ENCODE data around the gene EPHB1. TPM values are rescaled to one million over a fixed set of nuclear protein-coding genes. Genes with fewer than 3 reads are reported as not detected.
A peak's percentile ranks its signal among the peaks of the same experiment; 100 is the strongest.

The EPHB1 gene
- total and polyA plus RNA-seq, 2 of the 13 experiments (the other 11 are each of a cell fraction or from before 2014, with no cell fraction given) = 0.07 to 0.21 TPM

- WGBS (ENCODE audit: low lambda C conversion rate) = 4% methylated on average over 2 of the region's 2 CpGs
- POLR2A ChIA-PET = no interaction called here
Observed at GRCh38 chr3:134847349-134847748, 52.3 kb downstream of the EPHB1 start.

More at GRCh38 chr3:134847349-134847748, 52.3 kb downstream of the EPHB1 start:
- no peak overlapping the region for H2AFZ ChIP-seq (ENCODE audit: low read length)
- no peak for FAIRE-seq
- TF ChIP-seq ZNF749 (CRISPR knock-in tag; IDR thresholded peaks at IDR 0.05; ENCODE audit: borderline replicate concordance) (no peak), KDM4B (CRISPR knock-in tag; IDR thresholded peaks at IDR 0.05) (no peak), JUN (CRISPR knock-in tag; IDR thresholded peaks at IDR 0.05) (no peak), ZBTB34 (CRISPR knock-in tag; IDR thresholded peaks at IDR 0.05) (no peak), RBAK (CRISPR knock-in tag; IDR thresholded peaks at IDR 0.05) (no peak), CHD2 (IDR thresholded peaks at IDR 0.05; ENCODE audit: low read depth, low read length) (no peak), SKIL (CRISPR knock-in tag; IDR thresholded peaks at IDR 0.05; ENCODE audit: borderline replicate concordance) (no peak), PPARG (CRISPR knock-in tag; conservative IDR thresholded peaks at IDR 0.05) (no peak), KDM1A (CRISPR knock-in tag; IDR thresholded peaks at IDR 0.05) (no peak), THAP8 (CRISPR knock-in tag; IDR thresholded peaks at IDR 0.05; ENCODE audit: borderline replicate concordance) (no peak), HNRNPH1 (optimal IDR thresholded peaks at IDR 0.05; ENCODE audit: low read depth, low read length) (no peak), GATAD2A (CRISPR knock-in tag; IDR thresholded peaks at IDR 0.05) (no peak), ZBTB39 (CRISPR knock-in tag; IDR thresholded peaks at IDR 0.05) (no peak), MYC (CRISPR knock-in tag; IDR thresholded peaks at IDR 0.05; ENCODE audit: borderline replicate concordance) (no peak)
- no peak overlapping the region for H3K4me3 ChIP-seq (replicated peaks in 1 of 3; ENCODE audit: insufficient read depth in 1 of 3, low read depth in 2 of 3, low read length in 3 of 3)
- no peaks in the 10 kb centered on the region for H3K36me3 ChIP-seq (replicated peaks in 1 of 2; ENCODE audit: control insufficient read depth in 1 of 2, insufficient read depth in 2 of 2, low read length in 2 of 2)
- intact Hi-C loops (cut with micrococcal nuclease; ENCODE audit: unreplicated experiment) (no loop called here), in situ Hi-C loops (cut with HindIII; ENCODE audit: extremely low pct_ligation_motif_present, low pct_unique_long_range_greater_than_20kb) (no loop called here)
- peak overlapping the region; percentile 24 for H3K4me2 ChIP-seq (ENCODE audit: low read depth, low read length)
- H3K27ac ChIP-seq (ENCODE audit: extremely low read length, insufficient read depth, low read length) = no peak overlapping the region
- no peaks in the 10 kb centered on the region for H4K20me1 ChIP-seq (ENCODE audit: insufficient read depth, low read length)
- no peak for ATAC-seq
- DNase-seq (ENCODE audit: low spot score) = no peak
- BruUV-seq (replicated peaks) = no TSS peak
- H3K79me2 ChIP-seq (ENCODE audit: insufficient read depth, low read length) = no peaks in the 10 kb centered on the region
- no peaks in the 10 kb centered on the region for H3K9me3 ChIP-seq (ENCODE audit: low read length)
- CTCF ChIA-PET (ENCODE audit: low intra/inter-chr PET ratio, low total read pairs) = no interaction called here
- H3K4me1 ChIP-seq (ENCODE audit: insufficient read depth, low read length) = peaks cover 17% of the 10 kb centered on the region
- no peak overlapping the region for H3K9ac ChIP-seq (ENCODE audit: insufficient read depth, low read depth, low read length)
- no peaks in the 10 kb centered on the region; a peak in 2 of 5 replicates for H3K27me3 ChIP-seq (ENCODE audit: control insufficient read depth in 1 of 2, insufficient read depth in 2 of 2, low read length in 2 of 2)
